Neutrophil (primary cell): ENCODE results near the gene CYP3A5.

ENCODE experiments used
- H3K27ac ChIP-seq: fragments of 200-600 bp; sonication (generic); 2 replicates; pipeline ENCODE4 v1.5.1; 2016; ENCODE audit warnings: mild to moderate bottlenecking, moderate library complexity
- H3K27me3 ChIP-seq: fragments of 200-600 bp; sonication (generic); 2 replicates; pipeline ENCODE4 v1.6.0; 2016; ENCODE audit warnings: mild to moderate bottlenecking
- H3K36me3 ChIP-seq: fragments of 200-600 bp; sonication (generic); 2 replicates; pipeline ENCODE4 v1.5.1; 2017
- H3K4me1 ChIP-seq, 2 experiments: fragments of 200-600 bp in 1 of 2; sonication (generic) in 1 of 2; 1 replicate in 1 of 2; 2 replicates in 1 of 2; pipeline versions ENCODE4 v1.5.1 to v1.6.1; 2013 to 2016; ENCODE audit warnings: low read depth in 1 of 2, low read length in 1 of 2, mild to moderate bottlenecking in 1 of 2, moderate library complexity in 1 of 2; ENCODE audit not compliant: control insufficient read depth in 1 of 2, insufficient read depth in 1 of 2
- H3K4me3 ChIP-seq, 2 experiments: fragments of 200-600 bp in 1 of 2; sonication (generic) in 1 of 2; 1 replicate in 1 of 2; 2 replicates in 1 of 2; pipeline ENCODE4 v1.5.1; 2013 to 2016; ENCODE audit warnings: low read depth in 1 of 2, low read length in 1 of 2, mild to moderate bottlenecking in 1 of 2, moderate library complexity in 1 of 2
- H3K9me3 ChIP-seq: fragments of 200-600 bp; sonication (generic); 2 replicates; pipeline ENCODE4 v1.5.1; 2016
- CTCF ChIP-seq: fragments of 200-600 bp; sonication (generic); IDR thresholded peaks from 2 replicates; pipeline ENCODE4 v1.5.1; 2016; ENCODE audit warnings: antibody characterized with exemption

CYP3A5 gene

GRCh38 chr7:99607548-99607947 lies 72.2 kb downstream of the CYP3A5 start:
- H3K4me3 ChIP-seq, result no peak overlapping the region
- peaks cover 26% of the 10 kb centered on the region for H3K27me3 ChIP-seq
- TF ChIP-seq CTCF, result no peak
- H3K4me1 ChIP-seq, result peaks cover 8% of the 10 kb centered on the region in 2 experiments
- no peak overlapping the region for H3K27ac ChIP-seq
- H3K36me3 ChIP-seq, result no peaks in the 10 kb centered on the region
- no peaks in the 10 kb centered on the region for H3K9me3 ChIP-seq

GRCh38 chr7:99606531-99606930 lies 73.3 kb downstream of the CYP3A5 start:
- H3K27me3 ChIP-seq, result peaks cover 20% of the 10 kb centered on the region
- no peak for TF ChIP-seq CTCF
- no peaks in the 10 kb centered on the region for H3K9me3 ChIP-seq
- H3K4me1 ChIP-seq, result peaks cover 12 to 16% of the 10 kb centered on the region in 2 experiments
- H3K4me3 ChIP-seq, result no peak overlapping the region
- no peak overlapping the region for H3K27ac ChIP-seq
- H3K36me3 ChIP-seq, result no peaks in the 10 kb centered on the region

- H3K4me1 ChIP-seq, result peaks cover 12 to 16% of the 10 kb centered on the region in 2 experiments
- no peaks in the 10 kb centered on the region for H3K36me3 ChIP-seq
- H3K27ac ChIP-seq, result no peak overlapping the region
- H3K27me3 ChIP-seq, result peaks cover 16% of the 10 kb centered on the region
- no peaks in the 10 kb centered on the region for H3K9me3 ChIP-seq
- H3K4me3 ChIP-seq, result no peak overlapping the region
- TF ChIP-seq CTCF, result no peak
Measured at GRCh38 chr7:99605527-99605926, 74.3 kb downstream of the CYP3A5 start.

- no peaks in the 10 kb centered on the region for H3K36me3 ChIP-seq
- TF ChIP-seq CTCF, result no peak
- no peaks in the 10 kb centered on the region for H3K9me3 ChIP-seq
- no peak overlapping the region for H3K4me3 ChIP-seq
- peaks cover 12 to 16% of the 10 kb centered on the region in 2 experiments for H3K4me1 ChIP-seq
- H3K27me3 ChIP-seq, result peaks cover 9% of the 10 kb centered on the region
- no peak overlapping the region for H3K27ac ChIP-seq
Measured at GRCh38 chr7:99601656-99602310, 78.0 kb downstream of the CYP3A5 start.

GRCh38 chr7:99599836-99600235 lies 80.0 kb downstream of the CYP3A5 start:
- Histone ChIP-seq H3K9me3 (no peaks in the 10 kb centered on the region), H3K4me3 (no peak overlapping the region), H3K36me3 (no peaks in the 10 kb centered on the region), H3K27ac (no peak overlapping the region), H3K27me3 (peaks cover 19% of the 10 kb centered on the region), H3K4me1 (peaks cover 12 to 16% of the 10 kb centered on the region in 2 experiments)
- no peak for TF ChIP-seq CTCF
